NB4 (cell line): ENCODE measurements around the gene WDR86.
A peak's percentile ranks its signal among the peaks of the same experiment; 100 is the strongest.

Experiments
- POLR2A ChIP-seq: IDR thresholded peaks from 2 replicates; pipeline ENCODE4 v1.6.1; 2011; ENCODE audit warnings: mild to moderate bottlenecking; ENCODE audit not compliant: insufficient read length; ENCODE audit errors: extremely low read depth
- TF ChIP-seq, protein P1 (sequence below): IDR thresholded peaks from one replicate; pipeline ENCODE4 v1.5.1; 2012; ENCODE audit warnings: low read depth, low read length

DNA sequence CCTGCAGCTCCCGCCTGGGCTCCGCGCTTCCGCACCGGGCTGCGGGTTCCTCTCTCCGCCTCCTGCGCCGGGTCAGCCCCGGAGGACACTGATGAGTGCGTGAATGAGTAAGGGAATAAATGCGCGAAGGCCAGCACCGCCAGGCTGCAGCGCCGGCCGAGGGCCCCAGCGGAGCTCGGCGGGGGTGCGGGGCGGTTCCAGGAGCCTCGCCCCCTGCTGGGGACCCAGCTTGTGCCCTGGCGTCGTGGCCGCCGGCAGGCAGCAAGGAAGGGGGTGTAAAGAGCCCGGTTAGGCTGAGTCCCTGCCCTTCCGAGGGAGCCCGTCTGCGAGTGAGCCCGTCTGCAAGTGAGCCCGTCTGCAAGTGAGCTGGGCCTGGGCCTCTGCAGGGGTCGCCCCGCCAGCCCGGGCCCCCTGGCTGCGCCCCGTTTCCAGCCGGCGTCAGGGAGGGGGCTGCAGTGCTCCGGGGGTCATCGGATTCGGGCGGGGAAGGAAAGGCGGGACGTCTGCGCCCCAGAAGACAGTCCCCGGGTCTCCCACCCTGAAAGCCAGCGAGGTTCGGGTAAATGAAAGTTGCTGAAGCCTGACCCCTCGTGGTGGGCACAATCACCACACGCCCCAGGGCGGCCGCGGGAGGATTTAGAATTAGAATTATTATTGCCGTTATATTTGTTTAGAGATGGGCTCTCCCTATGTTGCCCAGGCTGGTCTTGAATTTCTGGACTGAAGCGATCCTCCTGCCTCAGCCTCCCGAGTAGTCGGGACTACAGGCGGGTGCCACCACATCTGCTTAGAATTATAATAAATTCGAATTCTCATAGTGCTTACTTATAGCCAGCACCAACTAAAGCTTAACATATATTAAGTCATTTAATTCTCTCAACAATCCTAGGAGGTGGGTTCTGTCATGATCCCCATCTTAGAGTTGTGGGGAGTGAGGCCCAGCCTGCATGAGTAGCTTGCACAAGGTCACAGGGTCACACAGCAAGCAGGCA is 38.7 kb upstream of the WDR86 start:
- TF ChIP-seq, protein P1, sequence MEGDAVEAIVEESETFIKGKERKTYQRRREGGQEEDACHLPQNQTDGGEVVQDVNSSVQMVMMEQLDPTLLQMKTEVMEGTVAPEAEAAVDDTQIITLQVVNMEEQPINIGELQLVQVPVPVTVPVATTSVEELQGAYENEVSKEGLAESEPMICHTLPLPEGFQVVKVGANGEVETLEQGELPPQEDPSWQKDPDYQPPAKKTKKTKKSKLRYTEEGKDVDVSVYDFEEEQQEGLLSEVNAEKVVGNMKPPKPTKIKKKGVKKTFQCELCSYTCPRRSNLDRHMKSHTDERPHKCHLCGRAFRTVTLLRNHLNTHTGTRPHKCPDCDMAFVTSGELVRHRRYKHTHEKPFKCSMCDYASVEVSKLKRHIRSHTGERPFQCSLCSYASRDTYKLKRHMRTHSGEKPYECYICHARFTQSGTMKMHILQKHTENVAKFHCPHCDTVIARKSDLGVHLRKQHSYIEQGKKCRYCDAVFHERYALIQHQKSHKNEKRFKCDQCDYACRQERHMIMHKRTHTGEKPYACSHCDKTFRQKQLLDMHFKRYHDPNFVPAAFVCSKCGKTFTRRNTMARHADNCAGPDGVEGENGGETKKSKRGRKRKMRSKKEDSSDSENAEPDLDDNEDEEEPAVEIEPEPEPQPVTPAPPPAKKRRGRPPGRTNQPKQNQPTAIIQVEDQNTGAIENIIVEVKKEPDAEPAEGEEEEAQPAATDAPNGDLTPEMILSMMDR, result peak; percentile 91
- TF ChIP-seq POLR2A, result no peak
